Measurements from ENCODE around the gene PTPN4.

PTPN4 gene

GRCh38 chr2:119860924-119861323, 101.2 kb downstream of the PTPN4 start:
- DNase-seq = no peak

GRCh38 chr2:119862127-119862889, 102.6 kb downstream of the PTPN4 start:
- DNase-seq = no peak

- DNase-seq = no peak
Observed at GRCh38 chr2:119864318-119864717, 104.6 kb downstream of the PTPN4 start.

- no peak for DNase-seq
Observed at GRCh38 chr2:119871725-119872124, 112.0 kb downstream of the PTPN4 start.

- no peak for DNase-seq
Observed at GRCh38 chr2:119873350-119874315, 113.9 kb downstream of the PTPN4 start.

GRCh38 chr2:119879502-119879901, 119.8 kb downstream of the PTPN4 start:
- DNase-seq = no peak

GRCh38 chr2:119888680-119889079, 129.0 kb downstream of the PTPN4 start:
- DNase-seq = no peak

- no peak for DNase-seq
Observed at GRCh38 chr2:119897736-119898395, 138.1 kb downstream of the PTPN4 start.

GRCh38 chr2:119901013-119901412, 141.3 kb downstream of the PTPN4 start:
- no peak for DNase-seq

- no peak for DNase-seq
Observed at GRCh38 chr2:119910566-119910965, 150.8 kb downstream of the PTPN4 start.

GRCh38 chr2:119914266-119914665, 154.5 kb downstream of the PTPN4 start:
- DNase-seq = no peak

GRCh38 chr2:119921825-119922224, 162.1 kb downstream of the PTPN4 start:
- no peak for DNase-seq

- no peak for DNase-seq
Observed at GRCh38 chr2:119922699-119923098, 163.0 kb downstream of the PTPN4 start.

GRCh38 chr2:119929537-119929936, 169.8 kb downstream of the PTPN4 start:
- DNase-seq = no peak

GRCh38 chr2:119932809-119933208, 173.1 kb downstream of the PTPN4 start:
- no peak for DNase-seq

- DNase-seq = no peak
Observed at GRCh38 chr2:119934319-119934718, 174.6 kb downstream of the PTPN4 start.

GRCh38 chr2:119937680-119938079, 178.0 kb downstream of the PTPN4 start:
- no peak for DNase-seq

- DNase-seq = no peak
Observed at GRCh38 chr2:119939915-119940314, 180.2 kb downstream of the PTPN4 start.

GRCh38 chr2:119940856-119941255, 181.1 kb downstream of the PTPN4 start:
- DNase-seq = no peak

GRCh38 chr2:119941388-119941787, 181.7 kb downstream of the PTPN4 start:
- DNase-seq = no peak

GRCh38 chr2:119941981-119942513, 182.3 kb downstream of the PTPN4 start:
- no peak for DNase-seq

- no peak for DNase-seq
Observed at GRCh38 chr2:119943058-119943457, 183.3 kb downstream of the PTPN4 start.

- DNase-seq = no peak
Observed at GRCh38 chr2:119947535-119947934, 187.8 kb downstream of the PTPN4 start.
